ENCODE measurements around the gene TRIM33. TPM values are rescaled to one million over a fixed set of nuclear protein-coding genes. Genes with fewer than 3 reads are reported as not detected.

Gene TRIM33
- total RNA-seq, 1 donor from 2014 or later = 29.1 TPM

- Histone ChIP-seq H3K36me3 (ENCODE audit: control insufficient read depth, insufficient read depth, low read length) (no peaks in the 10 kb centered on the region), H3K27me3 (ENCODE audit: control insufficient read depth, insufficient read depth, low read length) (no peaks in the 10 kb centered on the region), H3K4me3 (ENCODE audit: low read depth, low read length) (no peak overlapping the region)
- no peak for TF ChIP-seq CTCF (IDR thresholded peaks at IDR 0.05; ENCODE audit: insufficient read depth, low read length, poor library complexity, severe bottlenecking)
- no peak for DNase-seq (ENCODE audit: low read depth)
These were observed 37.2 kb downstream of the TRIM33 start for GRCh38 chr1:114473796-114474195.

GRCh38 chr1:114472408-114472807, 38.6 kb downstream of the TRIM33 start:
- no peak for TF ChIP-seq CTCF (IDR thresholded peaks at IDR 0.05; ENCODE audit: insufficient read depth, low read length, poor library complexity, severe bottlenecking)
- no peak for DNase-seq (ENCODE audit: low read depth)
- Histone ChIP-seq H3K36me3 (ENCODE audit: control insufficient read depth, insufficient read depth, low read length) (no peaks in the 10 kb centered on the region), H3K27me3 (ENCODE audit: control insufficient read depth, insufficient read depth, low read length) (no peaks in the 10 kb centered on the region), H3K4me3 (ENCODE audit: low read depth, low read length) (no peak overlapping the region)

GRCh38 chr1:114470681-114471080, 40.3 kb downstream of the TRIM33 start:
- Histone ChIP-seq H3K4me3 (ENCODE audit: low read depth, low read length) (no peak overlapping the region), H3K36me3 (ENCODE audit: control insufficient read depth, insufficient read depth, low read length) (no peaks in the 10 kb centered on the region), H3K27me3 (ENCODE audit: control insufficient read depth, insufficient read depth, low read length) (no peaks in the 10 kb centered on the region)
- no peak for DNase-seq (ENCODE audit: low read depth)
- TF ChIP-seq CTCF (IDR thresholded peaks at IDR 0.05; ENCODE audit: insufficient read depth, low read length, poor library complexity, severe bottlenecking) = no peak

GRCh38 chr1:114468710-114469468, 42.1 kb downstream of the TRIM33 start:
- Histone ChIP-seq H3K27me3 (ENCODE audit: control insufficient read depth, insufficient read depth, low read length) (no peaks in the 10 kb centered on the region), H3K4me3 (ENCODE audit: low read depth, low read length) (no peak overlapping the region), H3K36me3 (ENCODE audit: control insufficient read depth, insufficient read depth, low read length) (no peaks in the 10 kb centered on the region)
- DNase-seq (ENCODE audit: low read depth) = peak; percentile 43
- no peak for TF ChIP-seq CTCF (IDR thresholded peaks at IDR 0.05; ENCODE audit: insufficient read depth, low read length, poor library complexity, severe bottlenecking)

GRCh38 chr1:114468047-114468446, 43.0 kb downstream of the TRIM33 start:
- Histone ChIP-seq H3K4me3 (ENCODE audit: low read depth, low read length) (no peak overlapping the region), H3K36me3 (ENCODE audit: control insufficient read depth, insufficient read depth, low read length) (no peaks in the 10 kb centered on the region), H3K27me3 (ENCODE audit: control insufficient read depth, insufficient read depth, low read length) (no peaks in the 10 kb centered on the region)
- TF ChIP-seq CTCF (IDR thresholded peaks at IDR 0.05; ENCODE audit: insufficient read depth, low read length, poor library complexity, severe bottlenecking) = no peak
- DNase-seq (ENCODE audit: low read depth) = no peak

- no peak for DNase-seq (ENCODE audit: low read depth)
These were observed 43.5 kb downstream of the TRIM33 start for GRCh38 chr1:114467491-114467890.

More at GRCh38 chr1:114467491-114467890, 43.5 kb downstream of the TRIM33 start:
- Histone ChIP-seq H3K4me3 (ENCODE audit: low read depth, low read length) (no peak overlapping the region), H3K27me3 (ENCODE audit: control insufficient read depth, insufficient read depth, low read length) (no peaks in the 10 kb centered on the region), H3K36me3 (ENCODE audit: control insufficient read depth, insufficient read depth, low read length) (no peaks in the 10 kb centered on the region)
- no peak for TF ChIP-seq CTCF (IDR thresholded peaks at IDR 0.05; ENCODE audit: insufficient read depth, low read length, poor library complexity, severe bottlenecking)
